GM21390 (cell line): ENCODE measurements around the gene ZNF628.

ENCODE experiments used
- ATAC-seq: cut with Tn5 transposase; IDR thresholded peaks from one replicate; pipeline ENCODE4 v1.9.1; 2021; ENCODE audit not compliant: unreplicated experiment

Gene ZNF628

GRCh38 chr19:55527197-55528029 is 51.0 kb downstream of the ZNF628 start:
- no peak for ATAC-seq

DNA sequence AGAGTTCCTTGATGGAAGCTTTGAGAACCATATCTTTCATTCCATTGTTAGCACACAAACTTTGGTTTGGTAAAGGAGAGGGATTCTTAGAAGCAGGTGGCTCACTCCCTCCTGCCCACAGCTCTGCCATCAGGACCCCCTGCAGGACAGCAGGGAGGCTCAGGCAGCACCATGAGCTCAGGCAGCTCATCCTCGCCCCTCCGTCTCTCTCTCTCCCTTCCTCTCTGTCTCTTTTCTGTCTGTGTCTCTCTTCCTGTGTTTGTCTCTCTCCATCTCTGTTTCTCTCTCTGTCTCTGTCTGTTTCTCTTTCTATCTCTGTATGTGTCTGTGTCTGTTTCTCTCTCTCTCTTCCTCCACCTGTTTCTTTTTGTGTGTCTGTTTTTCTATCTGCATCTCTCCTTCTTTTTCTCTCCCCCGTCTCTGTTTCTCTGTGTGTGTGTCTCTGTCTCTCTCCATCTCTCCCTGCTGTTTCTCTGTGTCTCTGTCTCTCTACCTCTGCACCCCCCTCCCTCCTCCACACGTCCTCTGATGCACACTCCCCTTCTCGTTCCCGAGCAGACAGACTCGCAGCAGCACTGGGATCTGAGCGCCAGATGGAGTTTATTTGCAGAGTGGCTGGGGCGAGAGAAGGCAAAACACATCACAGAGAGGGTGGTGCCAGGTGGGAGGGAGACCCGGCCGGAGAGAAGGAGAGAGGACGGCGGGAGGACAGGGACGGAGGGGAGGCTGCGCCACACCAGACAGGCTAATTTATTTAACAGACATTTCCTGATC is 51.8 kb downstream of the ZNF628 start:
- no peak for ATAC-seq

DNA sequence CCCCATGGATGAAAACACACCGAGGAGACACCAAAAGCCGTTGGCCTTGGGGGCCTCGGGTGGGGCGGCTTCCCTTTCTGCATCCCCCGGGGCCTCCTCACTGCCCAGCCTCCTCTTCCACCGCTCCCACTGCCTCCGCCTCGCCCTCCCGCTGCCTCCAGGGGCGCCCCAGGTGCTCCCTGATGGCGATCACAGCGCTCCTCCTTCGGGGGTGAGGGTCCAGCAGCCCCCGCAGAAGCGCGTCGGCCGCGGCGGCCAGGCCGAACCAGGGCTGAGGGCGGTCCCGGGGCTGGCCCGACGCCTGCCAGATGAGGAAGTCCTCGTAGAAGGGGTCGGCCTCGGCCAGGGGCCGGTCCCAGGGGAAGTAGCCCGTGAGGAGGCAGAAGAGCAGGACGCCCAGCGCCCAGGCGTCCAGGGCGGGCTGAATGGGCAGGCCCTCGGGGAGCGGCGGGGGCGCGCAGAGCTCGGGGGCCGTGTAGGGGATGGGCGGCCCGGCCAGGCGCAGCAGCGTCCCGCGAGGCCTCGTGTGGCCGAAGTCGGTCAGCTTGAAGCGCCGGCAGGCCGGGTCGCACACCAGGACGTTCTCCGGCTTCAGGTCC is 53.3 kb downstream of the ZNF628 start:
- no peak for ATAC-seq

DNA sequence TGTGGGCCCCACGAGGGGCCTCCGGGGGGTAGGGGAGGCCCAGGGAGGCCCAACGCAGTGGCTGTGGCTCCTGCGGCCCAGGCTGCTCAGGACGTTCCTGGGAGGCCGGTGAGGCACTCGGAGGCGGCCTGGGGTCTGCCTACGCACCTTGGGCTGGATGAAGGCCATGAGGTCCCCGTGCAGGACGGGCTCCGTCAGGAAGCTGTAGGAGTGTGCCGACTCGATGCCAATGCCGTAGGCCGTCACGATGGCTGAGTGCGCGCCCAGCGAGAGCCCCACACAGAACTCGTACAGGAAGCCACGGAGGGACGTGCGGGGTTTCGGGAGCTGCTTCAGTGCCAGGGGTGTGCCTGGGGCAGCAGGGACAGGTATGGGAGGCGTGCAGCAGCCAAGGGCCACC is 54.6 kb downstream of the ZNF628 start:
- ATAC-seq, result no peak
